K562 (cell line): ENCODE measurements around the gene PATJ. TPM values are rescaled to one million over a fixed set of nuclear protein-coding genes. Genes with fewer than 3 reads are reported as not detected.
A peak's percentile ranks its signal among the peaks of the same experiment; 100 is the strongest.

Source experiments
- ATAC-seq: fragments of 200-7000 bp; cut with Tn5 transposase; 3 replicates; pipeline ENCODE4 v1.9.1; 2020; ENCODE audit warnings: moderate library complexity
- BruUV-seq: library from RNA; stranded (reverse); fragments of 400-500 nt; replicated peaks from 2 replicates; lab custom pipeline; 2021; lab: Mats Ljungman, UMichigan
- CTCF ChIA-PET: fragments of 300-600 bp; formaldehyde crosslinking; extraction: SDS; loops from one replicate; lab custom pipeline; 2021; ENCODE audit warnings: low intra/inter-chr PET ratio; lab: Yijun Ruan, JAX
- POLR2A ChIA-PET: fragments of 300-600, 350-650 bp; sonication (Branson Sonifier 250); formaldehyde crosslinking; extraction: SDS; loops from one replicate; lab custom pipeline; 2021; ENCODE audit warnings: antibody characterized with exemption, inconsistent platforms; lab: Yijun Ruan, JAX
- DNase-seq, 4 experiments: peaks; one replicate each; pipeline versions ENCODE4 v3.0.0 to v3.0.0-alpha.2; 2011 to 2018; ENCODE audit warnings: low spot score in 3 of 4, mixed read lengths in 3 of 4; ENCODE audit errors: extremely low read depth in 1 of 4
- FAIRE-seq: peaks from 2 replicates; lab custom pipeline; 2011; peaks lifted over from hg19 to GRCh38; lab: Jason Lieb, UNC
- H2AFZ ChIP-seq: 2 replicates; pipeline ENCODE4 v1.6.0; 2011; ENCODE audit warnings: low read depth, low read length, control low read depth, inconsistent platforms
- H3K27ac ChIP-seq: fragments of 200-600 bp; 3 replicates; pipeline ENCODE4 v1.8.0; 2011; ENCODE audit warnings: low read depth, mild to moderate bottlenecking, control low read depth, inconsistent platforms, low read length, moderate library complexity, mixed read lengths; ENCODE audit errors: extremely low read depth
- H3K27me3 ChIP-seq, 2 experiments: fragments of 300-600 bp in 1 of 2; 2 replicates in 1 of 2; 3 replicates in 1 of 2; pipeline versions ENCODE4 v1.6.0 to v1.8.0; 2011; ENCODE audit warnings: inconsistent platforms in 2 of 2, low read length in 2 of 2, mild to moderate bottlenecking in 1 of 2, mixed read lengths in 1 of 2, moderate library complexity in 1 of 2; ENCODE audit not compliant: control insufficient read depth in 2 of 2, insufficient read depth in 2 of 2
- H3K36me3 ChIP-seq: fragments of 300-600 bp; 3 replicates; pipeline ENCODE4 v1.8.0; 2011; ENCODE audit warnings: mild to moderate bottlenecking, low read length, inconsistent platforms; ENCODE audit not compliant: control insufficient read depth, insufficient read depth
- H3K4me1 ChIP-seq, 2 experiments: fragments of 200-600 bp in 1 of 2; replicated peaks in 1 of 2; 2 replicates in 1 of 2; 3 replicates in 1 of 2; pipeline versions ENCODE4 v1.5.1 to v1.8.0; 2011; ENCODE audit warnings: inconsistent platforms in 2 of 2, low read length in 2 of 2, mild to moderate bottlenecking in 1 of 2, mixed read lengths in 1 of 2, moderate library complexity in 1 of 2; ENCODE audit not compliant: control insufficient read depth in 2 of 2, insufficient read depth in 2 of 2
- H3K4me2 ChIP-seq: 2 replicates; pipeline ENCODE4 v1.6.1; 2011; ENCODE audit warnings: low read length, control low read depth, inconsistent platforms, mixed read lengths; ENCODE audit not compliant: insufficient read depth
- H3K4me3 ChIP-seq: fragments of 200-600 bp; sonication (generic), shearing (Covaris generic); 2 replicates; pipeline ENCODE4 v1.5.1; 2016; ENCODE audit warnings: control low read depth, inconsistent platforms
- H3K79me2 ChIP-seq: fragments of 200-600 bp; 3 replicates; pipeline ENCODE4 v1.8.0; 2011; ENCODE audit warnings: low read length, inconsistent platforms; ENCODE audit not compliant: control insufficient read depth, insufficient read depth
- H3K9ac ChIP-seq, 2 experiments: 2 replicates each; pipeline versions ENCODE4 v1.6.0 to v1.6.1; 2011; ENCODE audit warnings: low read depth in 2 of 2, low read length in 2 of 2, control low read depth in 1 of 2, inconsistent platforms in 1 of 2, mild to moderate bottlenecking in 1 of 2, mixed read lengths in 1 of 2; ENCODE audit not compliant: insufficient read depth in 1 of 2
- H3K9me1 ChIP-seq: one replicate; pipeline ENCODE4 v1.6.0; 2011; ENCODE audit warnings: inconsistent platforms, mild to moderate bottlenecking, low read length, moderate library complexity; ENCODE audit not compliant: control insufficient read depth, insufficient read depth
- H3K9me3 ChIP-seq: replicated peaks from 2 replicates; pipeline ENCODE4 v1.5.1; 2011; ENCODE audit warnings: low read depth, low read length, inconsistent platforms; ENCODE audit not compliant: control insufficient read depth, insufficient read depth
- H4K20me1 ChIP-seq: replicated peaks from 2 replicates; pipeline ENCODE4 v1.6.1; 2011; ENCODE audit warnings: low read length, inconsistent platforms, mixed read lengths; ENCODE audit not compliant: control insufficient read depth, insufficient read depth
- BHLHE40 ChIP-seq: IDR thresholded peaks from 2 replicates; pipeline ENCODE4 v1.6.1; 2011; ENCODE audit warnings: low read length, improper control_type of control experiment
- DNMT1 ChIP-seq: fragments of 450-650 bp; IDR thresholded peaks from 2 replicates; pipeline ENCODE4 v1.6.1; 2016; ENCODE audit warnings: antibody characterized with exemption, mild to moderate bottlenecking
- KAT2B ChIP-seq: IDR thresholded peaks from one replicate; pipeline ENCODE4 v1.6.1; 2012; ENCODE audit warnings: low read depth, mild to moderate bottlenecking, control low read depth, inconsistent platforms, low read length, moderate library complexity
- MAFG ChIP-seq: fragments of 450-650 bp; conservative IDR thresholded peaks from 2 replicates; pipeline ENCODE4 v1.6.1; 2016; ENCODE audit warnings: missing genetic modification characterization, missing compliant biosample characterization
- TSC22D4 ChIP-seq: fragments of 450-650 bp; IDR thresholded peaks from 2 replicates; pipeline ENCODE4 v1.6.1; 2016; ENCODE audit warnings: missing genetic modification characterization, missing biosample characterization, control low read depth
- WGBS: fragments of 100-300 bp; shearing (Covaris generic); methylation state at CpG from one replicate; pipeline ENCODE4 v1.1.6; 2016; ENCODE audit warnings: low coverage, mixed read lengths; ENCODE audit not compliant: insufficient coverage; ENCODE audit errors: missing lambda C conversion rate; 5-methylcytosine and 5-hydroxymethylcytosine counted together
- in situ Hi-C: fragments of 300-500 bp; cut with MboI; formaldehyde crosslinking; loops from 4 replicates; pipeline ENCODE4 v1.15.0; 2018; ENCODE audit warnings: inconsistent platforms, mixed read lengths
- intact Hi-C: fragments of 100-400 bp; cut with micrococcal nuclease; formaldehyde crosslinking; loops from 2 replicates; pipeline ENCODE4 v1.14.2; 2022
- polyA plus RNA-seq, 8 experiments: library from polyadenylated mRNA; depleted of rRNA in 4 of 8; stranded (reverse) in 5 of 8; unstranded in 3 of 8; fragments of >200 nt; fragmentation: Nextera tagmentation in 2 of 8; fragmentation: Illumina TruSeq in 1 of 8; extraction: Ambion mirVana in 2 of 8; extraction: Trizol in 1 of 8; gene quantifications; 2 replicates each; pipeline versions ENCODE4 v1.2.1 to v1.2.3, GENCODE V29; 2011 to 2014; ENCODE audit warnings: inconsistent platforms in 1 of 8, missing spikeins in 1 of 8
- total RNA-seq, 7 experiments: library from RNA; depleted of rRNA in 6 of 7; stranded (reverse); fragments of >200 nt in 6 of 7; fragmentation: Illumina TruSeq in 2 of 7; extraction: Trizol in 2 of 7; gene quantifications; 2 replicates each; pipeline versions ENCODE4 v1.2.1 to v1.2.3, GENCODE V29; 2011 to 2021; ENCODE audit warnings: low replicate concordance in 1 of 7
- TF ChIP-seq, protein P1 (sequence below): fragments of 150-350 bp; conservative IDR thresholded peaks from 2 replicates; pipeline ENCODE4 v1.6.1; 2014; ENCODE audit warnings: low read length

PATJ gene
- total and polyA plus RNA-seq, 9 of the 15 experiments (the other 6 are each of a cell fraction or from before 2014, with no cell fraction given): 0.22 TPM; not detected in 8

GRCh38 chr1:61953076-61953789, 211.0 kb downstream of the PATJ start:
- Histone ChIP-seq H3K36me3 (no peaks in the 10 kb centered on the region), H3K79me2 (no peaks in the 10 kb centered on the region), H3K9me3 (no peaks in the 10 kb centered on the region), H4K20me1 (no peaks in the 10 kb centered on the region), H3K27ac (no peak overlapping the region), H2AFZ (no peak overlapping the region), H3K4me3 (no peak overlapping the region), H3K27me3 (no peaks in the 10 kb centered on the region; a peak in 1 of 5 replicates), H3K9me1 (no peaks in the 10 kb centered on the region), H3K4me2 (no peak overlapping the region), H3K4me1 (no peaks in the 10 kb centered on the region), H3K9ac (no peak overlapping the region)
- ChIA-PET POLR2A (interaction anchor here (0.5 kb wide), 1 partner anchor 528 kb away, joined by 3 read pairs; no protein-coding TSS in a partner anchor), CTCF (no interaction called here)
- in situ Hi-C loops (no loop called here), intact Hi-C loops (loop anchor here (5.0 kb wide), 1 partner anchor 189 kb away; no protein-coding TSS in a partner anchor)
- TF ChIP-seq BHLHE40 (no peak), MAFG (tag) (0 out of 2 replicates have a peak, but pooled peaks have one; percentile 0)
- no TSS peak for BruUV-seq
- no peak for FAIRE-seq
- 0% methylated on average over 2 of the region's 2 CpGs for WGBS
- DNase-seq: no peak
- ATAC-seq: no peak

- no peaks in the 10 kb centered on the region for H3K4me1 ChIP-seq
- H2AFZ ChIP-seq: no peak overlapping the region
- CTCF ChIA-PET: no interaction called here
- no peaks in the 10 kb centered on the region for H4K20me1 ChIP-seq
- no peaks in the 10 kb centered on the region for H3K9me1 ChIP-seq
- ATAC-seq: no peak
- BruUV-seq: no TSS peak
- no peak overlapping the region for H3K27ac ChIP-seq
- POLR2A ChIA-PET: no interaction called here
- H3K4me3 ChIP-seq: no peak overlapping the region
- no peaks in the 10 kb centered on the region; a peak in 1 of 5 replicates for H3K27me3 ChIP-seq
- no peak for FAIRE-seq
- H3K36me3 ChIP-seq: no peaks in the 10 kb centered on the region
- intact Hi-C loops (loop anchor here (5.0 kb wide), 1 partner anchor 189 kb away; no protein-coding TSS in a partner anchor), in situ Hi-C loops (no loop called here)
- no peak overlapping the region for H3K4me2 ChIP-seq
- H3K79me2 ChIP-seq: no peaks in the 10 kb centered on the region
- H3K9me3 ChIP-seq: no peaks in the 10 kb centered on the region
- no peak overlapping the region for H3K9ac ChIP-seq
- TF ChIP-seq TSC22D4 (tag): no peak
- TF ChIP-seq, protein P1, sequence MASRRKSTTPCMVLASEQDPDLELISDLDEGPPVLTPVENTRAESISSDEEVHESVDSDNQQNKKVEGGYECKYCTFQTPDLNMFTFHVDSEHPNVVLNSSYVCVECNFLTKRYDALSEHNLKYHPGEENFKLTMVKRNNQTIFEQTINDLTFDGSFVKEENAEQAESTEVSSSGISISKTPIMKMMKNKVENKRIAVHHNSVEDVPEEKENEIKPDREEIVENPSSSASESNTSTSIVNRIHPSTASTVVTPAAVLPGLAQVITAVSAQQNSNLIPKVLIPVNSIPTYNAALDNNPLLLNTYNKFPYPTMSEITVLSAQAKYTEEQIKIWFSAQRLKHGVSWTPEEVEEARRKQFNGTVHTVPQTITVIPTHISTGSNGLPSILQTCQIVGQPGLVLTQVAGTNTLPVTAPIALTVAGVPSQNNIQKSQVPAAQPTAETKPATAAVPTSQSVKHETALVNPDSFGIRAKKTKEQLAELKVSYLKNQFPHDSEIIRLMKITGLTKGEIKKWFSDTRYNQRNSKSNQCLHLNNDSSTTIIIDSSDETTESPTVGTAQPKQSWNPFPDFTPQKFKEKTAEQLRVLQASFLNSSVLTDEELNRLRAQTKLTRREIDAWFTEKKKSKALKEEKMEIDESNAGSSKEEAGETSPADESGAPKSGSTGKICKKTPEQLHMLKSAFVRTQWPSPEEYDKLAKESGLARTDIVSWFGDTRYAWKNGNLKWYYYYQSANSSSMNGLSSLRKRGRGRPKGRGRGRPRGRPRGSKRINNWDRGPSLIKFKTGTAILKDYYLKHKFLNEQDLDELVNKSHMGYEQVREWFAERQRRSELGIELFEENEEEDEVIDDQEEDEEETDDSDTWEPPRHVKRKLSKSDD: no peak
- no peak for TF ChIP-seq DNMT1
- no peak for TF ChIP-seq KAT2B
- DNase-seq: no peak
- WGBS: 0% methylated on average over 3 of the region's 3 CpGs
Observed at GRCh38 chr1:61953790-61954150, 211.5 kb downstream of the PATJ start.
